PC-3 (cell line): ENCODE data around the gene SLC16A13.

ENCODE experiments used
- EZH2 ChIP-seq: fragments of 300-600 bp; sonication (generic); IDR thresholded peaks from one replicate; pipeline ENCODE4 v1.6.1; 2017; ENCODE audit warnings: antibody characterized with exemption, mild to moderate bottlenecking, low read length; ENCODE audit not compliant: unreplicated experiment
- EZH2phosphoT487 ChIP-seq: fragments of 300-600 bp; sonication (generic); IDR thresholded peaks from 2 replicates; pipeline ENCODE4 v1.6.1; 2018; ENCODE audit warnings: mild to moderate bottlenecking, antibody characterized with exemption, low read length, borderline replicate concordance
- TF ChIP-seq, protein P1 (sequence below): fragments of 300-600 bp; sonication (generic); conservative IDR thresholded peaks from 2 replicates; pipeline ENCODE4 v1.5.1; 2017; ENCODE audit warnings: antibody characterized with exemption, low read depth, mild to moderate bottlenecking, low read length

DNA sequence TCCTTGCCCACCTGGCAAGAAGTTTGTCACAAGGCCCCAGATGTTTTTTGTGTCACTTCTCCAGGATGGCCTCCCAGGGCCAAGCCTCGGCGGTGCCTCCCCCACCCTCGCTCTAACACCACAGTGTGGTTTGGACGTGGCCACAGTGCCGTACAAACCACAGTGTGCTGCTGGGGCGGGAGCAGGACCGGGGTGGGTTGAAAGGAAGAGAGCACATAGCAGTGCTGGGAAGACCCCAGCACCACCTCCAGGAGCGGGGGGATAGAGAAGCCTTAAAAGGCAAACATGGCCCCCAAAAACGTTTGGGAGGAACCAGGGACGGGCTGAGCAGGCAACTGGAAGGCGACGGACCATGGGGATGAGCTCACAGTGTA is 18.0 kb upstream of the SLC16A13 start:
- TF ChIP-seq EZH2phosphoT487 (no peak), EZH2 (no peak)
- TF ChIP-seq, protein P1, sequence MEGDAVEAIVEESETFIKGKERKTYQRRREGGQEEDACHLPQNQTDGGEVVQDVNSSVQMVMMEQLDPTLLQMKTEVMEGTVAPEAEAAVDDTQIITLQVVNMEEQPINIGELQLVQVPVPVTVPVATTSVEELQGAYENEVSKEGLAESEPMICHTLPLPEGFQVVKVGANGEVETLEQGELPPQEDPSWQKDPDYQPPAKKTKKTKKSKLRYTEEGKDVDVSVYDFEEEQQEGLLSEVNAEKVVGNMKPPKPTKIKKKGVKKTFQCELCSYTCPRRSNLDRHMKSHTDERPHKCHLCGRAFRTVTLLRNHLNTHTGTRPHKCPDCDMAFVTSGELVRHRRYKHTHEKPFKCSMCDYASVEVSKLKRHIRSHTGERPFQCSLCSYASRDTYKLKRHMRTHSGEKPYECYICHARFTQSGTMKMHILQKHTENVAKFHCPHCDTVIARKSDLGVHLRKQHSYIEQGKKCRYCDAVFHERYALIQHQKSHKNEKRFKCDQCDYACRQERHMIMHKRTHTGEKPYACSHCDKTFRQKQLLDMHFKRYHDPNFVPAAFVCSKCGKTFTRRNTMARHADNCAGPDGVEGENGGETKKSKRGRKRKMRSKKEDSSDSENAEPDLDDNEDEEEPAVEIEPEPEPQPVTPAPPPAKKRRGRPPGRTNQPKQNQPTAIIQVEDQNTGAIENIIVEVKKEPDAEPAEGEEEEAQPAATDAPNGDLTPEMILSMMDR = no peak
